Fibroblast of the aortic adventitia (primary cell): ENCODE data around the gene PADI3. TPM values are rescaled to one million over a fixed set of nuclear protein-coding genes. Genes with fewer than 3 reads are reported as not detected.

Source experiments
- DNase-seq: peaks from one replicate; pipeline ENCODE4 v3.0.0-alpha.2; 2010; ENCODE audit warnings: low read depth
- H3K4me3 ChIP-seq: 2 replicates; pipeline ENCODE4 v1.5.1; 2011; ENCODE audit warnings: low read depth, mild to moderate bottlenecking, control low read depth, low read length, moderate library complexity
- total RNA-seq: library from RNA; depleted of rRNA; stranded (reverse); fragments of >200 nt; gene quantifications from 2 replicates; pipeline ENCODE4 v1.2.3, GENCODE V29; 2012; ENCODE audit warnings: low replicate concordance
- TF ChIP-seq, protein P1 (sequence below): IDR thresholded peaks from 2 replicates; pipeline ENCODE4 v1.5.1; 2011; ENCODE audit warnings: mild to moderate bottlenecking, low read length, control low read depth, inconsistent platforms; ENCODE audit not compliant: insufficient read depth

Gene PADI3
- total RNA-seq, 1 donor = not detected

DNA sequence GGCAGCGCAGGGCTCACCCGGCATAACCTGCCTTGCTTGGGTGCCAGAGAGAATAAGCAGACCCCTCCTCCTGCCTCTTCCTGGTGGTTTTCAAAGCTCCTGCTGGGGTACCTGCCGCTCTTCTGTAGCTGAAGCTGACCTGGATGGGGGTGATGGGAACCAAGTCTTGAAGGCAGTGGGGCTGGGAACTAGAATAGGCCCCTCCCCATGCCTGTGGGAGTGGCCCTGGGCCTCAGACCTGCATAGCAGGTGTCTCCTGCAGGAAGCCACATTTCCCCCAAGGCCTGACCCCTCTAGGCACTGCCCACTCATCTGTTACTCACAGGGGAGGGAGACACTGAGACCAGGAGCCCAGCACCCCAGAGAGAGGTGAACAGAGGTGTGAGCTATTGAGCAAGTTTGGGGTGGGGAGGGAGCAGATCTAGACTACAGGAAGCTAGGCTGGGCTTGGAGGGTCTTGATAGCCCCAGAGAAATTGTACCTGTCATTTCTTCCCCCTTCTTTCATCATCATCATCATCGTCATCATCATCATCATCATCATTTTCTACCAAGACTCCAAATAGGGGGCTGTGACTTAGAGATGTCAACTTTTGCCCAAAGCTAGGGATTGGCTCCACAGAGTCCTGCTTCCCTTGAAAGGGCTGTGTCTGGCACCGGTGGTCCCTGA is 33.9 kb upstream of the PADI3 start:
- no peak overlapping the region for H3K4me3 ChIP-seq
- DNase-seq = no peak
- TF ChIP-seq, protein P1, sequence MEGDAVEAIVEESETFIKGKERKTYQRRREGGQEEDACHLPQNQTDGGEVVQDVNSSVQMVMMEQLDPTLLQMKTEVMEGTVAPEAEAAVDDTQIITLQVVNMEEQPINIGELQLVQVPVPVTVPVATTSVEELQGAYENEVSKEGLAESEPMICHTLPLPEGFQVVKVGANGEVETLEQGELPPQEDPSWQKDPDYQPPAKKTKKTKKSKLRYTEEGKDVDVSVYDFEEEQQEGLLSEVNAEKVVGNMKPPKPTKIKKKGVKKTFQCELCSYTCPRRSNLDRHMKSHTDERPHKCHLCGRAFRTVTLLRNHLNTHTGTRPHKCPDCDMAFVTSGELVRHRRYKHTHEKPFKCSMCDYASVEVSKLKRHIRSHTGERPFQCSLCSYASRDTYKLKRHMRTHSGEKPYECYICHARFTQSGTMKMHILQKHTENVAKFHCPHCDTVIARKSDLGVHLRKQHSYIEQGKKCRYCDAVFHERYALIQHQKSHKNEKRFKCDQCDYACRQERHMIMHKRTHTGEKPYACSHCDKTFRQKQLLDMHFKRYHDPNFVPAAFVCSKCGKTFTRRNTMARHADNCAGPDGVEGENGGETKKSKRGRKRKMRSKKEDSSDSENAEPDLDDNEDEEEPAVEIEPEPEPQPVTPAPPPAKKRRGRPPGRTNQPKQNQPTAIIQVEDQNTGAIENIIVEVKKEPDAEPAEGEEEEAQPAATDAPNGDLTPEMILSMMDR = no peak

GRCh38 chr1:17215545-17215890 is 33.4 kb upstream of the PADI3 start:
- TF ChIP-seq, protein P1 = no peak
- no peak overlapping the region for H3K4me3 ChIP-seq
- no peak for DNase-seq

GRCh38 chr1:17216078-17216477 is 32.8 kb upstream of the PADI3 start:
- DNase-seq = no peak
- TF ChIP-seq, protein P1 = no peak
- no peak overlapping the region for H3K4me3 ChIP-seq

- no peak overlapping the region for H3K4me3 ChIP-seq
- no peak for DNase-seq
- TF ChIP-seq, protein P1 = no peak
Measured at GRCh38 chr1:17217607-17218006, 31.3 kb upstream of the PADI3 start.

DNA sequence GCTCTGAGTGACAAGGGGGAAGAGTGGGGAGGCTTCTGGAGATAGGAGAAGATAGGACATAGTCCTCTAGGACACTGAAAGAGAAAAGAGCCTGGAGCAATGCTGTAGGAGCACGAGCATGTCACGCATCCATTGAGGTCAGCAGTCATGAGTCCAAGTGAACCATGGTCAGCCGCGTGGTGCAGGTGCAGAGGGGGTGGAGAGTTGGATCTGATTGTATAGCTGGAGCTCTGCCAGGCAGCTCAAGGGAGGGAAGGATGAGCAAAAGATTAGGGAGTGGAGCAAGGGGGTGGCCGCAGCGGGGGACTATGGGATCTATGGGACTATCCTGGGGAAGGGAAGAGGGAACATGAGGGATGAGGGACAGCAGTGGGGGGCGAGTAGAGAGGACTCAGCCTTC is 30.0 kb upstream of the PADI3 start:
- no peak for DNase-seq
- H3K4me3 ChIP-seq = no peak overlapping the region
- TF ChIP-seq, protein P1 = no peak

DNA sequence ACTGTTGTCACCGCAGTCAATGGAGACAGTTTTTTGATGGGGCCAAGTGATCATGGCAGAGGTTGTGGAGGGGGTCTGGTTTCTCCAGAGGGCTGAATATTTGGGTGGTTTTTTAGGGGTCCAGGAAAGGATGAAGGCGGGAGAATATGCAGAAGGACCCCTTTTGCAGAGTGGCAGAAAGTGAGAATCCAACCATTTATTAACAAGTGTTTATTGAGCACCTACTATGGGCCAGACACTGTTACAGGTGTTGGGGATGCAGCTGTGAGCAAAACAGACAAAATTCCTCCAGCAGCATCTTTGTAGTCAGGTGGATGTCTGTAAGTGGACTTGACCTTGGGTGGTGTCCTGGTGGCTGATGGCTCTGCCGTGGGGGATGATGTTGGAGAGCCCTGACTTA is 28.6 kb upstream of the PADI3 start:
- TF ChIP-seq, protein P1 = no peak
- no peak for DNase-seq
- no peak overlapping the region for H3K4me3 ChIP-seq

- DNase-seq = no peak
- TF ChIP-seq, protein P1 = no peak
- no peak overlapping the region for H3K4me3 ChIP-seq
Measured at GRCh38 chr1:17222557-17222956, 26.3 kb upstream of the PADI3 start.
